A673 (cell line): ENCODE data around the gene CCM2. TPM values are rescaled to one million over a fixed set of nuclear protein-coding genes. Genes with fewer than 3 reads are reported as not detected.

Experiments used
- BruUV-seq: library from RNA; stranded (reverse); fragments of 400-500 nt; replicated peaks from 2 replicates; lab custom pipeline; 2021; lab: Mats Ljungman, UMichigan
- CTCF ChIA-PET: fragments of 300-600 bp; sonication (Branson Sonifier 250); formaldehyde crosslinking; loops from one replicate; lab custom pipeline; 2022; ENCODE audit warnings: antibody characterized with exemption; lab: Charles Lee
- POLR2A ChIA-PET: fragments of 300-600 bp; sonication (Branson Sonifier 250); formaldehyde crosslinking; loops from one replicate; lab custom pipeline; 2022; ENCODE audit warnings: antibody characterized with exemption; ENCODE audit not compliant: low non-redundant PET; lab: Charles Lee
- DNase-seq: peaks from one replicate; pipeline ENCODE4 v3.0.0-alpha.2; 2015; ENCODE audit warnings: low spot score
- H3K27ac ChIP-seq: fragments of 200-600 bp; sonication (generic); 2 replicates; pipeline ENCODE4 v1.5.1; 2016; ENCODE audit warnings: mixed run types, low read depth, mild to moderate bottlenecking, mixed read lengths, antibody characterized with exemption, low read length; ENCODE audit not compliant: poor library complexity, severe bottlenecking
- H3K27me3 ChIP-seq: fragments of 200-600 bp; sonication (generic); replicated peaks from 2 replicates; pipeline ENCODE4 v1.6.1; 2017; ENCODE audit warnings: mixed run types, low read depth, mild to moderate bottlenecking, mixed read lengths, antibody characterized with exemption, low read length; ENCODE audit not compliant: insufficient read depth, poor library complexity
- H3K36me3 ChIP-seq: fragments of 200-600 bp; sonication (generic); 2 replicates; pipeline ENCODE4 v1.6.1; 2016; ENCODE audit warnings: mixed run types, mild to moderate bottlenecking, mixed read lengths, antibody characterized with exemption, low read length; ENCODE audit not compliant: insufficient read depth, poor library complexity, severe bottlenecking
- H3K4me1 ChIP-seq: fragments of 200-600 bp; sonication (generic); 2 replicates; pipeline ENCODE4 v1.6.1; 2017; ENCODE audit warnings: mixed run types, mild to moderate bottlenecking, mixed read lengths, antibody characterized with exemption, low read length; ENCODE audit not compliant: insufficient read depth, poor library complexity, severe bottlenecking
- H3K4me3 ChIP-seq: fragments of 200-600 bp; sonication (generic); 2 replicates; pipeline ENCODE4 v1.5.1; 2016; ENCODE audit warnings: low read depth, mixed run types, mild to moderate bottlenecking, mixed read lengths, low read length; ENCODE audit not compliant: poor library complexity, severe bottlenecking
- H3K9me3 ChIP-seq: fragments of 200-600 bp; sonication (generic); 2 replicates; pipeline ENCODE4 v1.6.1; 2016; ENCODE audit warnings: mixed run types, low read depth, mild to moderate bottlenecking, mixed read lengths, antibody characterized with exemption, low read length; ENCODE audit not compliant: poor library complexity, severe bottlenecking
- EZH2 ChIP-seq: fragments of 200-600 bp; sonication (generic); IDR thresholded peaks from 2 replicates; pipeline ENCODE4 v1.6.1; 2017; ENCODE audit warnings: borderline replicate concordance, low read depth, mild to moderate bottlenecking, mixed read lengths, antibody characterized with exemption, low read length; ENCODE audit not compliant: poor library complexity, severe bottlenecking
- intact Hi-C: fragments of 100-400 bp; cut with micrococcal nuclease; formaldehyde crosslinking; loops from one replicate; pipeline ENCODE4 v1.10.0; 2022; ENCODE audit not compliant: unreplicated experiment
- total RNA-seq: library from RNA; stranded (reverse); gene quantifications from 2 replicates; pipeline ENCODE4 v1.2.3, GENCODE V29; 2021
- TF ChIP-seq, protein P1 (sequence below): fragments of 300-800, 200-600 bp; sonication (generic); conservative IDR thresholded peaks from 2 replicates; pipeline ENCODE4 v1.5.1; 2017; ENCODE audit warnings: low read depth, mild to moderate bottlenecking, antibody characterized with exemption, low read length, moderate library complexity, mixed read lengths

CCM2 gene
- total RNA-seq, 1 experiment from 2014 or later, result 35.2 TPM

- CTCF ChIA-PET, result no interaction called here
- POLR2A ChIA-PET, result no interaction called here
- Histone ChIP-seq H3K9me3 (no peaks in the 10 kb centered on the region), H3K36me3 (no peaks in the 10 kb centered on the region), H3K27me3 (no peaks in the 10 kb centered on the region), H3K27ac (no peak overlapping the region), H3K4me3 (no peak overlapping the region), H3K4me1 (no peaks in the 10 kb centered on the region)
- intact Hi-C loops, result no loop called here
- BruUV-seq, result no TSS peak
- TF ChIP-seq, protein P1, sequence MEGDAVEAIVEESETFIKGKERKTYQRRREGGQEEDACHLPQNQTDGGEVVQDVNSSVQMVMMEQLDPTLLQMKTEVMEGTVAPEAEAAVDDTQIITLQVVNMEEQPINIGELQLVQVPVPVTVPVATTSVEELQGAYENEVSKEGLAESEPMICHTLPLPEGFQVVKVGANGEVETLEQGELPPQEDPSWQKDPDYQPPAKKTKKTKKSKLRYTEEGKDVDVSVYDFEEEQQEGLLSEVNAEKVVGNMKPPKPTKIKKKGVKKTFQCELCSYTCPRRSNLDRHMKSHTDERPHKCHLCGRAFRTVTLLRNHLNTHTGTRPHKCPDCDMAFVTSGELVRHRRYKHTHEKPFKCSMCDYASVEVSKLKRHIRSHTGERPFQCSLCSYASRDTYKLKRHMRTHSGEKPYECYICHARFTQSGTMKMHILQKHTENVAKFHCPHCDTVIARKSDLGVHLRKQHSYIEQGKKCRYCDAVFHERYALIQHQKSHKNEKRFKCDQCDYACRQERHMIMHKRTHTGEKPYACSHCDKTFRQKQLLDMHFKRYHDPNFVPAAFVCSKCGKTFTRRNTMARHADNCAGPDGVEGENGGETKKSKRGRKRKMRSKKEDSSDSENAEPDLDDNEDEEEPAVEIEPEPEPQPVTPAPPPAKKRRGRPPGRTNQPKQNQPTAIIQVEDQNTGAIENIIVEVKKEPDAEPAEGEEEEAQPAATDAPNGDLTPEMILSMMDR, result no peak
- TF ChIP-seq EZH2, result no peak
- DNase-seq, result no peak
These were observed 43.7 kb upstream of the CCM2 start for GRCh38 chr7:44956157-44956766.

- DNase-seq, result no peak
- Histone ChIP-seq H3K9me3 (no peaks in the 10 kb centered on the region), H3K4me1 (no peaks in the 10 kb centered on the region), H3K27ac (no peak overlapping the region), H3K4me3 (no peak overlapping the region), H3K36me3 (no peaks in the 10 kb centered on the region), H3K27me3 (peaks cover 18% of the 10 kb centered on the region)
- ChIA-PET POLR2A (no interaction called here), CTCF (no interaction called here)
- intact Hi-C loops, result no loop called here
- TF ChIP-seq EZH2, result no peak
- TF ChIP-seq, protein P1, result no peak
- no TSS peak for BruUV-seq
These were observed 41.2 kb upstream of the CCM2 start for GRCh38 chr7:44958645-44959344.

DNA sequence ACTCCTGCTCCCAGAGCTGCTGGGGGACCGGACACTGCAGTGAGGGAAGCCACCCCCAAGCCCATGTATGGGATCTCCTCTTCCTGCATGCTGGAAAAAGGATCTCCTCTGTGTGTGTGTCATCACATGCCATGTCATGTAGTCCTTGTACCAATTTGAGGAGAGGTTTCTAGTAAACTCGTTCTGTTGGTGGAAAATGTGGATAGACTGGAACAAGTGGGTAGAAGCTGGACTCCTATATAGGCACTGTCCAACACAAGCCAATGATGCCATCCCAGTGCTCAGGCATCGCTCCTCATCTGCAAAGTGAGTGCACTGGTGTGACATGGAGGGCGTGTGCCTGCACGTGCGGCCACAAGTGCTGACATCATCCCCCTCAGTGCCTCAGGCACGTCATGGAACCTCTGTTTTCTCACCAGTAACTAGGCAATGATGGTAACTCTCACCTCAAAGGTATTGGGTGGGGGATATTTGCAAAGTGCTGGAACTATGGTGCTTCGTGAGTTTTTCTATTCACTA, 40.5 kb upstream of the CCM2 start:
- intact Hi-C loops, result no loop called here
- H3K27me3 ChIP-seq, result peaks cover 18% of the 10 kb centered on the region
- H3K9me3 ChIP-seq, result no peaks in the 10 kb centered on the region
- H3K36me3 ChIP-seq, result no peaks in the 10 kb centered on the region
- no peaks in the 10 kb centered on the region for H3K4me1 ChIP-seq
- no peak for TF ChIP-seq EZH2
- TF ChIP-seq, protein P1, result no peak
- CTCF ChIA-PET, result no interaction called here
- no peak for DNase-seq
- BruUV-seq, result no TSS peak
- H3K4me3 ChIP-seq, result no peak overlapping the region
- H3K27ac ChIP-seq, result no peak overlapping the region
- POLR2A ChIA-PET, result no interaction called here
